ENCODE data around the gene ADCK2.
"Not testable (repeated sequence)": the region's sequence is repeated elsewhere in the genome, so short reads cannot be mapped to it uniquely, and the experiment has no call there.

The ADCK2 gene

DNA sequence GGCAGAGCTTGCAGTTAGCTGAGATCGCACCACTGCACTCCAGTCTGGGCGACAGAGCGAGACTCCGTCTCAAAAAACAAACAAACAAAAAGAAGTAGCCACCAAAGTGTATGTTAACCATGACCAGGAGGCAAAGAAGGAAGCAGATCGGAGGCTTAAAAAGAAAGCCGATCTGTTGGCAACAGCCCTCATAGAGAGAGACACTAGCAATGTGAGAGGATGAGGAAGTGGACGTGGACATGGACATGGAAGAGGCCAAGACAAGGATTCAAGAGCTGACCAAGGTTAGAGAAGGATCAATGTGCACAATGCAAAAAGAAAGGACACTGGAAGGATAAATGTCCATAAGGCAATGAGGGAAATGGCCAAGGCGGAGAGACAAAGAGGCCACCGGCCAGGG, 14.9 kb upstream of the ADCK2 start:
- TF ChIP-seq EZH2phosphoT487 (IDR thresholded peaks at IDR 0.05; ENCODE audit: borderline replicate concordance), result no peak
- TF ChIP-seq, protein P1, sequence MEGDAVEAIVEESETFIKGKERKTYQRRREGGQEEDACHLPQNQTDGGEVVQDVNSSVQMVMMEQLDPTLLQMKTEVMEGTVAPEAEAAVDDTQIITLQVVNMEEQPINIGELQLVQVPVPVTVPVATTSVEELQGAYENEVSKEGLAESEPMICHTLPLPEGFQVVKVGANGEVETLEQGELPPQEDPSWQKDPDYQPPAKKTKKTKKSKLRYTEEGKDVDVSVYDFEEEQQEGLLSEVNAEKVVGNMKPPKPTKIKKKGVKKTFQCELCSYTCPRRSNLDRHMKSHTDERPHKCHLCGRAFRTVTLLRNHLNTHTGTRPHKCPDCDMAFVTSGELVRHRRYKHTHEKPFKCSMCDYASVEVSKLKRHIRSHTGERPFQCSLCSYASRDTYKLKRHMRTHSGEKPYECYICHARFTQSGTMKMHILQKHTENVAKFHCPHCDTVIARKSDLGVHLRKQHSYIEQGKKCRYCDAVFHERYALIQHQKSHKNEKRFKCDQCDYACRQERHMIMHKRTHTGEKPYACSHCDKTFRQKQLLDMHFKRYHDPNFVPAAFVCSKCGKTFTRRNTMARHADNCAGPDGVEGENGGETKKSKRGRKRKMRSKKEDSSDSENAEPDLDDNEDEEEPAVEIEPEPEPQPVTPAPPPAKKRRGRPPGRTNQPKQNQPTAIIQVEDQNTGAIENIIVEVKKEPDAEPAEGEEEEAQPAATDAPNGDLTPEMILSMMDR (conservative IDR thresholded peaks at IDR 0.05; ENCODE audit: low read length), result no peak
- H3K79me2 ChIP-seq (ENCODE audit: insufficient read depth, low read length), result no peaks in the 10 kb centered on the region
- H2AFZ ChIP-seq (ENCODE audit: low read length), result no peak overlapping the region
- no peak overlapping the region for H3K4me2 ChIP-seq (ENCODE audit: low read depth, low read length, poor library complexity, severe bottlenecking)
- H3K4me1 ChIP-seq (ENCODE audit: insufficient read depth, low read length, poor library complexity, severe bottlenecking), result peaks cover 5% of the 10 kb centered on the region
- H3F3A ChIP-seq (ENCODE audit: low read depth), result no peaks in the 10 kb centered on the region
- no peaks in the 10 kb centered on the region for H3K9me2 ChIP-seq (replicated peaks; ENCODE audit: low read depth, low read length)
- H3K4me3 ChIP-seq (ENCODE audit: low read length, poor library complexity, severe bottlenecking), result no peak overlapping the region
- H3K9ac ChIP-seq (ENCODE audit: low read depth, low read length, poor library complexity, severe bottlenecking), result no peak overlapping the region
- H4K20me1 ChIP-seq (ENCODE audit: insufficient read depth, low read length, poor library complexity, severe bottlenecking), result no peaks in the 10 kb centered on the region
- H3K9me3 ChIP-seq (ENCODE audit: insufficient read depth, low read depth, low read length), result no peaks in the 10 kb centered on the region
- H3K36me3 ChIP-seq (ENCODE audit: insufficient read depth, low read length), result no peaks in the 10 kb centered on the region
- no peaks in the 10 kb centered on the region for H3K27me3 ChIP-seq (ENCODE audit: insufficient read depth, low read length, poor library complexity, severe bottlenecking)

GRCh38 chr7:140659856-140660255, 12.9 kb upstream of the ADCK2 start:
- no peak overlapping the region for H3K9ac ChIP-seq (ENCODE audit: low read depth, low read length, poor library complexity, severe bottlenecking)
- no peaks in the 10 kb centered on the region for H3K36me3 ChIP-seq (ENCODE audit: insufficient read depth, low read length)
- H3F3A ChIP-seq (ENCODE audit: low read depth), result no peaks in the 10 kb centered on the region
- H3K27me3 ChIP-seq (ENCODE audit: insufficient read depth, low read length, poor library complexity, severe bottlenecking), result no peaks in the 10 kb centered on the region
- no peak overlapping the region for H3K4me2 ChIP-seq (ENCODE audit: low read depth, low read length, poor library complexity, severe bottlenecking)
- no peak overlapping the region for H3K4me3 ChIP-seq (ENCODE audit: low read length, poor library complexity, severe bottlenecking)
- no peaks in the 10 kb centered on the region for H4K20me1 ChIP-seq (ENCODE audit: insufficient read depth, low read length, poor library complexity, severe bottlenecking)
- H2AFZ ChIP-seq (ENCODE audit: low read length), result no peak overlapping the region
- peaks cover 5% of the 10 kb centered on the region for H3K4me1 ChIP-seq (ENCODE audit: insufficient read depth, low read length, poor library complexity, severe bottlenecking)
- H3K79me2 ChIP-seq (ENCODE audit: insufficient read depth, low read length), result no peaks in the 10 kb centered on the region
- TF ChIP-seq, protein P1 (conservative IDR thresholded peaks at IDR 0.05; ENCODE audit: low read length), result no peak
- no peak for TF ChIP-seq EZH2phosphoT487 (IDR thresholded peaks at IDR 0.05; ENCODE audit: borderline replicate concordance)
- H3K9me3 ChIP-seq (ENCODE audit: insufficient read depth, low read depth, low read length), result no peaks in the 10 kb centered on the region
- no peaks in the 10 kb centered on the region for H3K9me2 ChIP-seq (replicated peaks; ENCODE audit: low read depth, low read length)

GRCh38 chr7:140661124-140661523, 11.6 kb upstream of the ADCK2 start:
- Histone ChIP-seq H3K79me2 (ENCODE audit: insufficient read depth, low read length) (no peaks in the 10 kb centered on the region), H3K4me3 (ENCODE audit: low read length, poor library complexity, severe bottlenecking) (no peak overlapping the region)

GRCh38 chr7:140662938-140663337, 9.8 kb upstream of the ADCK2 start:
- H3K4me2 ChIP-seq (ENCODE audit: low read depth, low read length, poor library complexity, severe bottlenecking); H3K9me2 ChIP-seq (replicated peaks; ENCODE audit: low read depth, low read length); H3K27me3 ChIP-seq (ENCODE audit: insufficient read depth, low read length, poor library complexity, severe bottlenecking); H3K4me1 ChIP-seq (ENCODE audit: insufficient read depth, low read length, poor library complexity, severe bottlenecking); H3K79me2 ChIP-seq (ENCODE audit: insufficient read depth, low read length); H3K4me3 ChIP-seq (ENCODE audit: low read length, poor library complexity, severe bottlenecking); H3K9ac ChIP-seq (ENCODE audit: low read depth, low read length, poor library complexity, severe bottlenecking); H4K20me1 ChIP-seq (ENCODE audit: insufficient read depth, low read length, poor library complexity, severe bottlenecking); H3K9me3 ChIP-seq (ENCODE audit: insufficient read depth, low read depth, low read length); H3K36me3 ChIP-seq (ENCODE audit: insufficient read depth, low read length); H2AFZ ChIP-seq (ENCODE audit: low read length); H3F3A ChIP-seq (ENCODE audit: low read depth): not testable (repeated sequence)

More at GRCh38 chr7:140661124-140661523, 11.6 kb upstream of the ADCK2 start:
- Histone ChIP-seq H3K9me2 (replicated peaks; ENCODE audit: low read depth, low read length) (no peaks in the 10 kb centered on the region), H3F3A (ENCODE audit: low read depth) (no peaks in the 10 kb centered on the region), H3K9me3 (ENCODE audit: insufficient read depth, low read depth, low read length) (no peaks in the 10 kb centered on the region), H3K36me3 (ENCODE audit: insufficient read depth, low read length) (no peaks in the 10 kb centered on the region), H3K4me2 (ENCODE audit: low read depth, low read length, poor library complexity, severe bottlenecking) (no peak overlapping the region), H3K27me3 (ENCODE audit: insufficient read depth, low read length, poor library complexity, severe bottlenecking) (no peaks in the 10 kb centered on the region), H3K4me1 (ENCODE audit: insufficient read depth, low read length, poor library complexity, severe bottlenecking) (peaks cover 5% of the 10 kb centered on the region), H2AFZ (ENCODE audit: low read length) (0 out of 2 replicates have a peak overlapping the region, but pooled peaks have one; percentile 44), H3K9ac (ENCODE audit: low read depth, low read length, poor library complexity, severe bottlenecking) (no peak overlapping the region), H4K20me1 (ENCODE audit: insufficient read depth, low read length, poor library complexity, severe bottlenecking) (no peaks in the 10 kb centered on the region)
- no peak for TF ChIP-seq EZH2phosphoT487 (IDR thresholded peaks at IDR 0.05; ENCODE audit: borderline replicate concordance)
- TF ChIP-seq, protein P1 (conservative IDR thresholded peaks at IDR 0.05; ENCODE audit: low read length), result peak; percentile 45

All from Loucy (cell line).